CD4-positive, alpha-beta T cell treated with Interleukin-6 for 4 hours (primary cell): ENCODE results near the gene CSAD.
"Not testable (repeated sequence)": the region's sequence is repeated elsewhere in the genome, so short reads cannot be mapped to it uniquely, and the experiment has no call there.

ENCODE experiments used
- DNase-seq: peaks from one replicate; pipeline ENCODE4 v3.0.0-alpha.2; 2020; ENCODE audit warnings: mixed read lengths

CSAD gene

DNA sequence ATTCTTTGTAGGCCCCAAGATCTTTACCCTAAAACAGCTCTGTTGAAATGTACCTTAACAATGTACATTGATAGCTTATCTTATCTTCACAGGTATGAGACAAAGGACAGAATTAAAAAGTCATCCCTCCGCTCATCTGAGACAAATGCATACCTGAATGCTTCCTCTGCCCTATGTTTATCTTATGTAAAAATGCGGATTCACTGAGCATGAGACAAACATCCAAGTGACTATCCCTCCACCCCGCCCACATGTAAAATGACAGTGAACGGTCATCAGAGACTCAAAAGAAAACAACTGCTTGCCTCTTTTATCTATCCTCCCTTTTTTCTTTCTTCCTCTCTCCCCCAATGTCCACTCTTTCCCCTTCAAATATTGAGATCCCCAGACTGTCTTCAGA, 37.4 kb downstream of the CSAD start:
- DNase-seq = no peak

DNA sequence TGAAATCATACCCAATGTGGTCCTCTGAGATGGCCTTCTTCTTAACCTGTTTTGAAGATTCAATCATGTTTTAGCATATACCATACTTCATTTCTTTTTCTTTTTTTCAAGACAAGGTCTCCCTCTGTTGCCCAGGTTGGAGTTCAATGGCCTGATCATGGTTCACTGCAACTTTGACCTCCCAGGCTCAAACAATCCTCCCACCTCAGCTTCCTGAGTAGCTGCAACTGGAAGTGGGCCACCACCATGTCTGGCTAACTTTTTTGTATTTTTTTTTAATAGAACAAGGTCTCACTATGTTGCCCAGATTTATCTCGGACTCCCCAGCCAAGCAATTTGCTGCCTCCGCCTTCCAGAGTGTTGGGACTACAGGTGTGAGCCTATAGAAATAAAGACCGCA, 47.0 kb downstream of the CSAD start:
- DNase-seq = no peak

DNA sequence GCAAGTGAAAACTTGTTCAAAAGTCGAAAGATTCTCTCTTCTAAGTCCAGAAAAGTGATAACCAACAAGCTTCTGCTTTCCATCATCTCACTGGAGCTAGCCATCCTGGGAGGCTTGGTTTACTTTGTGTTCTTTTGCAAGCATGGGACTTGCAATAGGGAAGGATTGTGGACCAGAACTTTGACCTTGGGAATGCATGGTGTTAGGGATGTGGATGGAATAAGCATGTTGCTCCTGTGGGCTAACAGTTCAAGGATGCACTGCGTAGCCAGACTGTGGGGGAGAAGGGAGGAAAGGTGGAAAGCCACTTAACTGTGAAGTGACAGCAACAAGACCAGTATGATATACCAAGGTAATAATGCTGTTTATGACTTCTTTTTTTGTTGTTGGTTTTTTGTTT, 48.9 kb downstream of the CSAD start:
- no peak for DNase-seq

DNA sequence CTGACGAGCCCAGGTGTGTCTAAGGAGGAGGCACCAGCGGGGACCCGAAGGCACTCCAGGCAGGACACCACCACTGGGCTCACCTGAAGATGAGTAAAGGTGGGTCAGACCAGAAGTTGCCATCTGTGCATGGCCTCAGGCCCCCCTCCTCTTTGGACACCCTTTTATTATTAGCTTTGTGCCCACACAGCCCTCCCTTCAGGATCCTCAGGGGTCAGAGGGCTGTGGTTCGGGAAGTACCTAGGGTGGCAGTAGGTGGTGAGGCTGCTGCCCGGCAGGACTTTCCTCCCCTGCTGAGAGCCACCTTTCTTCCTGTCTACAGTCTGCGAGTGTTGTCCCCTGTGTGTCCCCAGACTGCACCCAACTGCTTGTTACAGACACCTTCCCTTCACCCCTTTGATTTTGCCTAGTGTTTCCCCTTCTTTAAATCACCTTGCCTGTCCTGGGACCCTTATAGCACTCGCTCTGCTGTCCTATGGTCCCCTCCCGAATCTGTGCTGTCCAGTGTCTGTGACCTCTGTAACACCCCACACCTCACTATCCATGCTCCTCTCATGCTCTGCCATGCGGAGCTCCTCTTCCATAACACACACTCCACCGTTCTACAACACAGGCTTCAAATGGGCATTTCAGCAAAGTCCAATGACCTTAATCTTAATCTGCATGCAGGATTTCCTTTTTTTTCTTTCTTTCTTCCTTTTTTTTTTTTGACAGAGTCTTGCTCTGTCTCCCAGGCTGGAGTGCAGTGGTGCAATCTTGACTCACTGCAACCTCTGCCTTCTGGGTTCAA, 51.8 kb downstream of the CSAD start:
- no peak for DNase-seq

DNA sequence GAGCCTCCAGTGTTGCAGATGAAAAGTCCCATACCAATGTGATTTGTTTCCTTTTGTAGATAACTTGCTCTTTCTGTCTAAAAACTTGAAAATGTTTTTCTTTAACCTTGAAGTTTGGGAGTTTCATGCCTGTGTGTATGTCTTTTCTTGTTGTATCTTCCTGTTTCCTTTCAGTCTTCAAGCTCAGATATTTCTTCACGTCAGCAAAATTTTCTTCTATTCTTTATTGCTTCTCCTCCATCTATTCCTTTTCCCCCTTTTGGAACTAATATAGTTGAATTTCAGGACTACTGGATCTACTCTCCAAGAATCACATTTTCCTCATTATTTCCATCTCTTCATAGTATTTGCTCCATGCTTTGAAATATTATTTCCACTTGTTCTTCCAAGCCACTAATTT, 53.6 kb downstream of the CSAD start:
- DNase-seq = no peak

DNA sequence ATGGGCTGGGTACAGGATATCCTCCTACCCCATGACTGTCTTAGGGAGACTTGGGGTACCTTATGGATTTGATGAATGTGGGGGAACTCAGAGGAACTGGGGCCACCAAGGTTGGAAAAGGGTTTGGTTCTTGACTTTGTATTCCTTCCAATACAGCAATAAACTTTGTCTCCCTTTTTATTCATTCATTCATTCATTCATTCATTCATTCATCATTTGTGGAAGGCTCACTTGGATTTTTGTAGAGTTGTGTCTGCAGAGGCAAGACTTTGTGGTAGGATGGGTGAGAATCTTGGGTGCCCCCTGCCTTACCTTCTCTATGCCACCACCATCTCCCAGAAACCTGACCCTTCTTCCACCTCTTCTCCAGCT, 56.4 kb downstream of the CSAD start:
- DNase-seq = no peak

DNA sequence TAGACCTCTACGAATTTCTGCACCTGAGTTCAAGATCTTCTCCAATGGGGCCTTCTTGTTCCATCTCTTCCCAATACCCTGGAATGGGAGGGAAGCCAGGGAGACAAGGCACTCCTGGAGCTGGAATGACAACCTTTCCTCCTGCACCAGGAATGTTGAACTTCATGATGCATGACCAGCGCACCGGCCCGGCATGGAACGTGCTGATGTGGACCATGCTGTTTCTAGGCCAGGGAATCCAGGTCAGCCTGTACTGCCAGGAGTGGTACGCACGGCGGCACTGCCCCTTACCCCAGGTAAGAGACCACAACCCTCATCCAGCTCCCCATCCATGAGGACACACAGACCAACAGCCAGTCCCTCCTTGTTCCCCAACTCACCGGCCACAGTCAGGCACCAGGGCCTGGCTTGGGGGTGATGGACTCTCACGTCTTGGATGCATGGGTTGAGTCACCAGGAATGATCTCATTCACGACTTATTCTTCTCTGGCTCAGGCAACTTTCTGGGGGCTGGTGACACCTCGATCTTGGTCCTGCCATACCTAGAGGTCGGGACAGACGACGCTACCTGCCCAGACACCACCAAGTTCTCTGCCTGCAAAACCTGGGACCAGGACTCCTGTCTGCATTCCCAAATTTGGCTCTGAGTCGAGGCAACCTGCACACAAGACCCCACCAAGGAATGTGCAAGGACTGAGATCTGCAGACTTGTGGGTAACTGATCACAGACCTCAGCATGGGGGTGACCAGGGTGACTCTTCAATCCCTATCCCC, 57.0 kb downstream of the CSAD start:
- no peak for DNase-seq

DNA sequence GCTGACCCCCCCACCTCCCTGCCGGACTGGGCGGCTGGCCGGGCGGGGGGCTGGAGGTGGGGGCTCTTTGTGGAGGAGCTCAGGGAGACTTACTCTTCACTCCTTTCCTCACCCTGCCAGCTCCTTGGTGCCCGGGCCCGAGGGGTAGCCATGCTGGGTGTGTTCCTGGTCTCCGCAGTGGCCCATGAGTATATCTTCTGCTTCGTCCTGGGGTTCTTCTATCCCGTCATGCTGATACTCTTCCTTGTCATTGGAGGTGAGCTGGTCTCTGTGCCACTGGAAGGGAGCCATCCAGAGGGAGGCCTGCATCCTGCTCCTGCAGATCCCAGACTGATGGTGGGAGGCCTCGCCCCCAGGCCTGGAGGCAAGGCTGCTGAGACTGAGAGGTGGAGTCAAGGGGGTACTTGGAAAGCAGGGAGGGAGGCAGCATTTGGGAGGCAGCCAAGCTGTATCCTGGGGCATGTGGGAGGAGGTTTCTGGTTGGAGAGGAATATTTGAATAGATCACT, 57.7 kb downstream of the CSAD start:
- DNase-seq = no peak

DNA sequence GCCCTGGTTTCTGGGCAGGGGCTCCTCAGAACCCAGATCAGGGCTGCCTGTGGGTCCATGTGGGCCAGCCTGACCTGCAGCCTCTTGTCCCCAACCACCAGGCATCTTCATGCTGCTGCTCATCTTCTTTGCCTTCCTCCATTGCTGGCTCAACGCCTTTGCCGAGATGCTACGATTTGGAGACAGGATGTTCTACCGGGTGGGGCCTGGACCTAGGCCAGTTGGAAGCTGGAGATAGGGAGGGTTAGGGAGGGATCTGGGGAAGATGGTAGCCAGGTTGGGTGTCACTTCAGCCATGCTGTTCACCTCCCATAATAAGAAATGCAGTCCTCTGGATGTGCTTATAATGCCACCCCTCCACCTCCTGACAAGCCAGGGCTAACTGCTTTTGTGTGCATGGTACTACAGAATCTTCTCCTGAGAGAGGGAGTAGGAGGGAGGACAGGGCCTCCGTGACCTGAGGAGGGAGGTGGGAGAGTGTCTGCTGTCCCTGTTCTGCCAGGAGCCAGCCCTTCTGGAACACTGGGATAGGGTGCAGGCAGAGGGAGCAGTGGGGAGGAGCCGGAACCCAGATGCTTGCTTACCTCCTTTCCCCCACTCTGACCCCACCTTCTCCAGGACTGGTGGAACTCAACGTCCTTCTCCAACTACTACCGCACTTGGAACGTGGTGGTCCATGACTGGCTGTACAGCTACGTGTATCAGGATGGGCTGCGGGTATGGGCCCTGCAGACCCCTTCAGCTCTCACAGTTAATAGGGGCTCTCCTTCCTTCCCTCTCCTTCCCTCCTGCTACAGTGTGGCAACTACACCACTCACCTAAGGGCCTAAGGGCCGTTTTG, 59.8 kb downstream of the CSAD start:
- no peak for DNase-seq

DNA sequence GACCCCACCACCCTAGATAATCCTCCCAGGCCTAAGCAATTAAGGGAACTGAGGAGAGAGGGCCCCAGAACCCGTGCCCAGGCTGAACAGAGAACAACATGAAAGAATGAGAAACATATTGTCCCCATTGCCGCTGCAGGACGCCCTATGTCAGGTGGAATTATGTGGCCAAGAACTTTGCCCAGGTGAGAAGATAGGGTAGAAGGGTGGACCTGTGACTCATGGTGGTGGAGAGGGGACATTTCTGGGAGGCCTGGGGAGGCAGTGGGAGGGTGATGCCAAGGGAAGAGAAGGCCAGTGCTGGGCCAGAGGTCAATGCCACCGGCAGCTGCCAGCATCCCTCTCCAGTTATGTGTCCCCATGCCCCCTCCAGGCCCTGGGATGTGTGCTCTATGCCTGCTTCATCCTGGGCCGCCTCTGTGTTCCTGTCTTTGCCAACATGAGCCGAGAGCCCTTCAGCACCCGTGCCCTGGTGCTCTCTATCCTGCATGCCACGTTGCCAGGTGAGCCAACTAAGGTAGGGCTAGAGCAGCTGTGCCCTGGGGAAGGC, 61.9 kb downstream of the CSAD start:
- no peak for DNase-seq

DNA sequence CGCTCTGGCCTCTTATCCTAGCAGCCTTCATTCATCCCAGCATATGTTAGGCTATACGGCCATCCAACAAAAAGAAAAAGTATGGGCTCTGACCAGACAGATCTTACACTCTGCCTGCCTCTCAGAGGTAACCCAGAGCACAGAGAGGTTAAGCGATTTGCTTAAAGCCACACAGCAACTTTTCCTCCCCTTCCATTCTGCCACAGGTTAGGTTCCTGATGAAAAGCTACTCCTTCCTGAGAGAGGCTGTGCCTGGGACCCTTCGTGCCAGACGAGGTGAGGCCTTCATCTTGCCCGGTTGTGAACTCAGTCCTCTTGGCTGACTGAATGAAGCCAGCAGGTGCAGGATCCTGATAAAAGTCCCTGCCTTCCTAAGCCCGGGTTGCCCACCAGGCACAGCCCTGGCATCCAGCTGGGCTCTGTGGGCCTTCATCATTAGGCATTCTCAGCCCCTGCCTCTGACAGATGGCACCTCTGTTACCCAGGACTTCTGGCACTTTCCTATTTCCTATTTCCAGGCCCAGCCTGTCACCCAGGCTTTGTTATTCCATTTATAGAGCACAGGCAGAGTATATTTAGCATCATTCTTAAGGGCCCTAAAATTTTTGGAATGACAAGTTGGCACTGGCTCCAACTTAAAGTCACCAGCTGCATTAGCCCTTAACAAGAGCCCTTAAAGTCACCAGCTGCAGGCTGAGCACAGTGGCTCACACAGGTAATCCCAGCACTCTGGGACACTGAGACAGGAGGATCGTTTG, 64.7 kb downstream of the CSAD start:
- no peak for DNase-seq

DNA sequence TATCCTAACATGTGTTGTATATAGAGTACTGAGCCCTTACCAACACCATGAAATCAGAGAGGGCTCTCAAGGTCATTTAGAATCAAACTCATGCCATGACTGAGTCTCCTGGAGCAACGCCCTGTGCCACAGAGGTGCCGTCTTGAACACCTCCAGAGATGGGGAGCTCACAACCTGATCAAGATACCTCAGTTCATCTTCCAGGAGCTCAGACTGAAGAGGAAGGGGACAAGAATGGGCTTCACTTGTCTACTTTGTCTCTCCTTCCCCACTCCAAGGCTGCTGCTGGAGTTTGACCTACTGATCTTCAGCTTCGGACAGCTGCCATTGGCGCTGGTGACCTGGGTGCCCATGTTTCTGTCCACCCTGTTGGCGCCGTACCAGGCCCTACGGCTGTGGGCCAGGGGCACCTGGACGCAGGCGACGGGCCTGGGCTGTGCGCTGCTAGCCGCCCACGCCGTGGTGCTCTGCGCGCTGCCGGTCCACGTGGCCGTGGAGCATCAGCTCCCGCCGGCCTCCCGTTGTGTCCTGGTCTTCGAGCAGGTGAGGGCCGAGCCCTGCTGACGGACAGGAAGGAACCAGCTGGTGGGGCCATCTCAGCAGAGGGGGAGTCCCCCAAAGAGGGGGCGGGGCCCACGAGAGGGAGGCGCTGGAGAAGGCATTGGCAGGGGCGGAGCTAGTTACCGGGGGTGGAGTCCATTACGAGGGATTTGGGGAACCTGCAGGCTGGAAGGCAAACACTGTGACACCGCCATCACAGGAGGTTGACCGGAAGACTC, 65.4 kb downstream of the CSAD start:
- DNase-seq = no peak

DNA sequence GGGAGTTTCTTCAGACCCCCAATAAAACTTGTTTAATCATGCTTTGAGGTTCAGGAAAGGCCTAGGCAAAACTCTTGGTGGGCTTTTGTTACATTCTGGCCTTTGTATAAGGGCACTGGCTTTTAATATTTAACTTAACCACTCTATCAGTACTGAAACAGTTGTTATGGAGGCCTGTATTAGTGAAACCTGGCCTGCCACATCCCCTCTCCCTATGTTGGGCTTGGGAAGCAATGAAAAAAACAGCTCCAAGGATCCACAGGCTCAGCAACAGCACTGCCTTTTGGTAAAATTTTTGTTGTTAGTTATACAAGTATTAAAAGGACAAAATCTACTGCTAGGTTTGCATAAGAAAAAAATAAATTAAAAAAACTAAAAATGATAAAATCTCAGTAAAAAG, 66.8 kb downstream of the CSAD start:
- no peak for DNase-seq

DNA sequence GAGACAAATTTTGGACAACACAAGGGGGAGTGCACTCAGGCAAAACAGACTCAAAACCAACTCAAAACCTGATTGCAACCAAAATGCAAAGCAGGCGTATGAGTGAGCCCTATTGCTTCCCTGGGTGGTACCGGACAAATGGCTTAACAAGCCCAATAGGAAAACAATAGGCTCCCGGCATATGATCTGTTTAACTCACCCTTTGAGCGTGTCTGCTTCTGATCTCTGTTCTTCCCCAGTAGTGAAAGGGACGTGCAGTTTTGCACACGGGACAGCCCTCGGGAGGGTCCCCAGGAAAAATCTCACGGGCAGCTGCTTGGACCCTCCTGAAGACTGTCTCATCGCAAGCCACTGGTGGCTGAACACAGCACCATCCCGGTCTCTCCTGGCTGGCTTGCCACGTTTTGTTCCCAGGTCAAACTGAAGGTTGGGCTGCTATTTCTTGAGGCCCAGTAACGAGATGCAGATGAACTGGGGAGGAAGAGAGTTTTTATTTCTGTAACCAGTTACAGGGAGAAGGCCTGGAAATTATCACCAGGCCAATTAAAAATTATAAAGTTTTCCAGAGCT, 67.5 kb downstream of the CSAD start:
- DNase-seq = no peak

DNA sequence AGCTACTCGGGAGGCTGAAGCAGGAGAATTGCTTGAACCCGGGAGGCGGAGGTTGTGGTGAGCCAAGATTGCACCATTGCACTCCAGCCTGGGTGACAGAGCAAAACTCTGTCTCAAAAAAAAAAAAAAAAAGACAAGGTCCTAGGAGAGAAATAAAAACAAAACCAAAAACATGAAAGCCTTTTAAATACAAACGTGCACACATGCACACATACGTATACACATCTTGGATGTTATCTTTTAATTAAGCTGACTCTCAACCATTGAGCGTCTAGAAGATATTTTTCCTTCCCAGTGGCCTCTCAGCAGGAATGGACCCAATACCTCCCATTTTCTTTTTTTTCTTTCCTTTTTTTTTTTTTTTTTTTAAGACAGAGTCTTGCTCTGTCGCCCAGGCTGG, 68.3 kb downstream of the CSAD start:
- not testable (repeated sequence) for DNase-seq
